Endothelial cell of umbilical vein (primary cell): ENCODE results near the gene CDC14B. TPM values are rescaled to one million over a fixed set of nuclear protein-coding genes. Genes with fewer than 3 reads are reported as not detected.

ENCODE experiments used
- Bru-seq: library from RNA; stranded (reverse); fragments of 400-500 nt; gene quantifications from one replicate; lab custom pipeline; 2021; lab: Mats Ljungman, UMichigan
- BruChase-seq, 2 experiments: library from RNA; stranded (reverse); fragments of 400-500 nt; gene quantifications; one replicate each; lab custom pipeline; 2021; lab: Mats Ljungman, UMichigan
- BruUV-seq: library from RNA; stranded (reverse); fragments of 400-500 nt; replicated peaks from 2 replicates; lab custom pipeline; 2021; lab: Mats Ljungman, UMichigan
- CTCF ChIA-PET: fragments of 300-600, 350-600 bp; sonication (Branson Sonifier 250); formaldehyde crosslinking; loops from one replicate; lab custom pipeline; 2021; ENCODE audit warnings: antibody characterized with exemption, inconsistent platforms; lab: Charles Lee
- POLR2A ChIA-PET: fragments of 300-600, 350-600 bp; sonication (Branson Sonifier 250); formaldehyde crosslinking; loops from one replicate; lab custom pipeline; 2021; ENCODE audit warnings: antibody characterized with exemption, inconsistent platforms; lab: Charles Lee
- DNase-seq: peaks from one replicate; pipeline ENCODE4 v3.0.0-alpha.2; 2011; ENCODE audit warnings: low read depth, low spot score
- FAIRE-seq: peaks from 2 replicates; lab custom pipeline; 2011; peaks lifted over from hg19 to GRCh38; lab: Jason Lieb, UNC
- H2AFZ ChIP-seq: 2 replicates; pipeline ENCODE4 v1.6.0; 2012; ENCODE audit warnings: low read depth, low read length, control low read depth, inconsistent platforms
- H3K27ac ChIP-seq: 2 replicates; pipeline ENCODE4 v1.5.1; 2011; ENCODE audit warnings: low read depth, mild to moderate bottlenecking, control low read depth, low read length, moderate library complexity; ENCODE audit not compliant: insufficient read depth
- H3K27me3 ChIP-seq, 2 experiments: 2 replicates each; pipeline versions ENCODE4 v1.6.0 to v1.6.1; 2011; ENCODE audit warnings: low read length in 2 of 2, mixed read lengths in 1 of 2; ENCODE audit not compliant: control insufficient read depth in 2 of 2, insufficient read depth in 2 of 2
- H3K36me3 ChIP-seq, 2 experiments: 2 replicates in 1 of 2; 3 replicates in 1 of 2; pipeline ENCODE4 v1.5.1; 2011; ENCODE audit warnings: low read length in 2 of 2, mild to moderate bottlenecking in 1 of 2, moderate library complexity in 1 of 2; ENCODE audit not compliant: control insufficient read depth in 2 of 2, insufficient read depth in 2 of 2; ENCODE audit errors: extremely low read depth in 1 of 2
- H3K4me1 ChIP-seq: 3 replicates; pipeline ENCODE4 v1.5.1; 2011; ENCODE audit warnings: mild to moderate bottlenecking, low read length; ENCODE audit not compliant: control insufficient read depth, insufficient read depth; ENCODE audit errors: extremely low read depth
- H3K4me2 ChIP-seq: 2 replicates; pipeline ENCODE4 v1.6.1; 2011; ENCODE audit warnings: low read length, control low read depth, mixed read lengths; ENCODE audit not compliant: insufficient read depth
- H3K4me3 ChIP-seq, 3 experiments: fragments of 200-600 bp in 1 of 3; sonication (generic), shearing (Covaris generic) in 1 of 3; replicated peaks in 1 of 3; 2 replicates each; pipeline ENCODE4 v1.5.1; 2011 to 2016; ENCODE audit warnings: control low read depth in 3 of 3, low read length in 3 of 3, mild to moderate bottlenecking in 2 of 3, inconsistent platforms in 1 of 3, low read depth in 1 of 3, moderate library complexity in 1 of 3; ENCODE audit not compliant: insufficient read depth in 1 of 3
- H3K79me2 ChIP-seq: 2 replicates; pipeline ENCODE4 v1.6.0; 2012; ENCODE audit warnings: low read length, inconsistent platforms; ENCODE audit not compliant: control insufficient read depth, insufficient read depth
- H3K9ac ChIP-seq: replicated peaks from 2 replicates; pipeline ENCODE3; 2011; ENCODE audit warnings: low read length, control low read depth; ENCODE audit not compliant: insufficient read depth; ENCODE audit errors: extremely low read depth
- H3K9me1 ChIP-seq: replicated peaks from 3 replicates; pipeline ENCODE4 v1.6.0; 2011; ENCODE audit warnings: mild to moderate bottlenecking, low read length; ENCODE audit not compliant: control insufficient read depth, insufficient read depth; ENCODE audit errors: extremely low read depth
- H3K9me3 ChIP-seq: replicated peaks from 2 replicates; pipeline ENCODE4 v1.5.1; 2012; ENCODE audit warnings: low read length, inconsistent platforms; ENCODE audit not compliant: control insufficient read depth, insufficient read depth
- H4K20me1 ChIP-seq: replicated peaks from 2 replicates; pipeline ENCODE3; 2011; ENCODE audit warnings: mild to moderate bottlenecking, low read length; ENCODE audit not compliant: control insufficient read depth, insufficient read depth; ENCODE audit errors: extremely low read depth
- EZH2 ChIP-seq: IDR thresholded peaks from 2 replicates; pipeline ENCODE4 v1.6.1; 2012; ENCODE audit warnings: borderline replicate concordance, low read depth, mild to moderate bottlenecking, moderate library complexity, low read length, inconsistent platforms; ENCODE audit not compliant: severe bottlenecking
- FOS ChIP-seq: IDR thresholded peaks from 2 replicates; pipeline ENCODE4 v1.6.1; 2011; ENCODE audit warnings: mild to moderate bottlenecking, low read length, moderate library complexity, borderline replicate concordance; ENCODE audit not compliant: insufficient read depth
- GATA2 ChIP-seq: IDR thresholded peaks from 2 replicates; pipeline ENCODE4 v1.7.0; 2011; ENCODE audit warnings: low read depth, mild to moderate bottlenecking, moderate library complexity, mixed read lengths, low read length; ENCODE audit not compliant: insufficient read length, insufficient read depth
- JUN ChIP-seq: IDR thresholded peaks from 2 replicates; pipeline ENCODE4 v1.6.1; 2011; ENCODE audit warnings: borderline replicate concordance, low read depth; ENCODE audit not compliant: insufficient read length, insufficient read depth
- MAX ChIP-seq: IDR thresholded peaks from 2 replicates; pipeline ENCODE4 v1.6.1; 2011; ENCODE audit not compliant: insufficient read depth, insufficient read length
- MYC ChIP-seq: IDR thresholded peaks from one replicate; pipeline ENCODE4 v1.6.1; 2011; ENCODE audit warnings: mild to moderate bottlenecking, low read depth, low read length
- POLR2A ChIP-seq: IDR thresholded peaks from 2 replicates; pipeline ENCODE4 v1.6.1; 2012; ENCODE audit warnings: low read depth, mild to moderate bottlenecking, control low read depth, low read length
- POLR2AphosphoS5 ChIP-seq: IDR thresholded peaks from 2 replicates; pipeline ENCODE4 v1.6.1; 2012; ENCODE audit warnings: low read depth, mild to moderate bottlenecking, control low read depth, low read length, moderate library complexity; ENCODE audit not compliant: insufficient read depth
- dilution Hi-C: fragments of 300-500 bp; cut with MboI; formaldehyde crosslinking; loops from one replicate; pipeline ENCODE4 v1.15.0; 2019; ENCODE audit warnings: low sequenced_read_pairs; ENCODE audit not compliant: extremely low pct_ligation_motif_present
- intact Hi-C: fragments of 100-400 bp; cut with micrococcal nuclease; formaldehyde crosslinking; loops from one replicate; pipeline ENCODE4 v1.10.0; 2022
- long read RNA-seq: library from polyadenylated mRNA; stranded (forward); transcript quantifications from one replicate; pipeline ENCODE4 v2.0.0, GENCODE V29; 2021
- polyA minus RNA-seq, 3 experiments: library from RNA; depleted of rRNA, polyadenylated mRNA; stranded (reverse); fragments of >200 nt; gene quantifications; 1 replicate in 1 of 3; 2 replicates in 2 of 3; pipeline ENCODE4 v1.2.3, GENCODE V29; 2011
- polyA plus RNA-seq, 4 experiments: library from polyadenylated mRNA; depleted of rRNA in 3 of 4; stranded (reverse) in 3 of 4; unstranded in 1 of 4; fragments of >200 nt; gene quantifications; 2 replicates each; pipeline versions ENCODE4 v1.2.1 to v1.2.3, GENCODE V29; 2011 to 2012; ENCODE audit warnings: missing spikeins in 1 of 4
- total RNA-seq: library from RNA; stranded (reverse); gene quantifications from 2 replicates; pipeline ENCODE4 v1.2.3, GENCODE V29; 2021
- TF ChIP-seq, protein P1 (sequence below), 2 donors: IDR thresholded peaks; 1 replicate in 1 of 2; 2 replicates in 1 of 2; pipeline ENCODE4 v1.5.1; 2011; ENCODE audit warnings: low read length in 2 of 2, mild to moderate bottlenecking in 2 of 2, moderate library complexity in 2 of 2, control low read depth in 1 of 2, inconsistent platforms in 1 of 2, low read depth in 1 of 2; ENCODE audit not compliant: insufficient read depth in 1 of 2; ENCODE audit errors: extremely low read depth in 1 of 2

The CDC14B gene
- 0.74 and 0.93 TPM in 2 replicates for total RNA-seq
- 0.30 and 0.39 TPM in 2 replicates for polyA plus RNA-seq
- 0.50 and 0.59 TPM in 2 replicates for polyA plus RNA-seq (2011; cell fraction: cytosol; rRNA removed)
- 1.1 and 1.4 TPM in 2 replicates for polyA plus RNA-seq (2011; cell fraction: nucleus; rRNA removed)
- polyA plus RNA-seq (2012): 1.4 and 2.0 TPM in 2 replicates
- polyA minus RNA-seq: 0.68 and 1.9 TPM in 2 replicates
- polyA minus RNA-seq (2011; cell fraction: cytosol; rRNA and poly(A)+ RNA removed): 9.3 TPM
- 0.96 and 1.5 TPM in 2 replicates for polyA minus RNA-seq (2011; cell fraction: nucleus; rRNA and poly(A)+ RNA removed)
- Bru-seq, nascent RNA: percentile 32 among the genes with signal in this experiment
- BruChase-seq, experiment 1, labeled RNA remaining after a 6-hour chase: percentile 25 among the genes with signal in this experiment
- BruChase-seq, experiment 2, labeled RNA remaining after a 2-hour chase: percentile 34 among the genes with signal in this experiment
- long read RNA-seq, full-length matches to known transcripts: 2 of 3 reads
- long read RNA-seq, partial matches to known transcripts: 0 of 3 reads
- long read RNA-seq, other reads (novel, unspliced or antisense): 1 of 3 reads

DNA sequence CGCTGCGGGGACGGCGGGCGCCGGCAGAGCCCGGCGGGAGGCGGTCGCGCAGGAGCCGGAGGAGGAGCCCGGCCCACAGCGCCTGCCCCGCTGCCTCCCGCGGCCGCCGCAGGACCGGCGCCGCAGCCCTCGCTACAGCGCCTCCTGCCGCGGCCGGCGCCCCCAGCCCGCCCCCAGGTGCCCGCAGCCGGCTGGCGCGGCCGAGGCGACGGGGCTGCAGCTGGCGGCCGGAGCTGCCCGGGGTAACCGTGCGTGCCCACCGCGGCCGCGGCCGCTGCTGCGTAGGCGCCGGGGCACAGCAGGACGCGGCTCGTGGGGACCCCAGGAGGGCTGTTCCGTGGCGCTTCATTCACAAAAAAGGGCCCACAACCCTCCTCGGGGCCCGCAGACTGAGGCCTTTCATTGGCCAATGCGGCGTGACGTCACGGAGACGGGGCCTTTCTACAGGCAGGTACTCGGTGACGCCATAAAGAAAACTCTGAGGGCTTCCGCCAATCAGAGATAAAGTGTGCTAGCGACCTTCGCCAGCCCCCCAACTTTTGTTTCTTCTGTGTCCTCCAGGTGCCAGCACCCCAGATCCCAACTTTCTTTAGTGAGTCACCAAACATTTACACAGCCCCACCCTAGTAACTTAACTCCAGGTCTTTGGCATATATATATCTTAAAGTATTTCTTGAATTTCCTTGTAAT is at the start of gene CDC14B:
Gene CDC14B (minus strand): TSS at position 353 of the 690 bp plus-strand sequence. CDS start 465 bp downstream, outside the sequence.
- peak within 1 kb of the TSS; percentile 61 for H3K4me2 ChIP-seq
- TF ChIP-seq FOS: no peak
- TF ChIP-seq, protein P1, sequence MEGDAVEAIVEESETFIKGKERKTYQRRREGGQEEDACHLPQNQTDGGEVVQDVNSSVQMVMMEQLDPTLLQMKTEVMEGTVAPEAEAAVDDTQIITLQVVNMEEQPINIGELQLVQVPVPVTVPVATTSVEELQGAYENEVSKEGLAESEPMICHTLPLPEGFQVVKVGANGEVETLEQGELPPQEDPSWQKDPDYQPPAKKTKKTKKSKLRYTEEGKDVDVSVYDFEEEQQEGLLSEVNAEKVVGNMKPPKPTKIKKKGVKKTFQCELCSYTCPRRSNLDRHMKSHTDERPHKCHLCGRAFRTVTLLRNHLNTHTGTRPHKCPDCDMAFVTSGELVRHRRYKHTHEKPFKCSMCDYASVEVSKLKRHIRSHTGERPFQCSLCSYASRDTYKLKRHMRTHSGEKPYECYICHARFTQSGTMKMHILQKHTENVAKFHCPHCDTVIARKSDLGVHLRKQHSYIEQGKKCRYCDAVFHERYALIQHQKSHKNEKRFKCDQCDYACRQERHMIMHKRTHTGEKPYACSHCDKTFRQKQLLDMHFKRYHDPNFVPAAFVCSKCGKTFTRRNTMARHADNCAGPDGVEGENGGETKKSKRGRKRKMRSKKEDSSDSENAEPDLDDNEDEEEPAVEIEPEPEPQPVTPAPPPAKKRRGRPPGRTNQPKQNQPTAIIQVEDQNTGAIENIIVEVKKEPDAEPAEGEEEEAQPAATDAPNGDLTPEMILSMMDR (IDR thresholded peaks at IDR 0.05; ENCODE audit: extremely low read depth in 1 of 2, insufficient read depth in 1 of 2, low read depth in 1 of 2, low read length in 2 of 2): no peak
- no peak for TF ChIP-seq MYC
- no peak for TF ChIP-seq GATA2
- no peak for TF ChIP-seq JUN
- TF ChIP-seq POLR2AphosphoS5: no peak
- TF ChIP-seq POLR2A: no peak
- TF ChIP-seq MAX: no peak
- no peak for TF ChIP-seq EZH2
- no peaks in the 10 kb centered on the region for H3K79me2 ChIP-seq
- H3K9ac ChIP-seq: no peak within 1 kb of the TSS
- no peaks in the 10 kb centered on the region for H3K9me3 ChIP-seq
- intact Hi-C loops: loop anchor here (1.0 kb wide), 1 partner anchor 36 kb away; the partner anchor contains the start of gene PRXL2C
- H3K27me3 ChIP-seq: peaks cover 4 to 12% of the 10 kb centered on the region in 2 experiments
- no peaks in the 10 kb centered on the region for H3K36me3 ChIP-seq
- no peaks in the 10 kb centered on the region for H3K9me1 ChIP-seq
- BruUV-seq: no TSS peak
- peak within 1 kb of the TSS; percentile 33 to 49 (median 41) for H3K4me3 ChIP-seq
- FAIRE-seq (peak; percentile 55), DNase-seq (peak; percentile 62)
- dilution Hi-C loops: no loop called here
- H3K4me1 ChIP-seq: peaks cover 4% of the 10 kb centered on the region
- ChIA-PET POLR2A (no interaction called here), CTCF (interaction anchor here (1.2 to 1.3 kb wide), 2 partner anchors 11 to 17 kb away, joined by 3 to 5 read pairs; no protein-coding TSS in a partner anchor)
- peak within 1 kb of the TSS; percentile 90 for H2AFZ ChIP-seq
- no peak within 1 kb of the TSS for H3K27ac ChIP-seq
- H4K20me1 ChIP-seq: no peaks in the 10 kb centered on the region
